GM19452 (cell line): ENCODE results near the gene CTF1.
A peak's percentile ranks its signal among the peaks of the same experiment; 100 is the strongest.
"Not testable (repeated sequence)": the region's sequence is repeated elsewhere in the genome, so short reads cannot be mapped to it uniquely, and the experiment has no call there.

Experiments used
- ATAC-seq: cut with Tn5 transposase; IDR thresholded peaks from one replicate; pipeline ENCODE4 v1.9.1; 2021; ENCODE audit not compliant: unreplicated experiment

Gene CTF1, protein sequence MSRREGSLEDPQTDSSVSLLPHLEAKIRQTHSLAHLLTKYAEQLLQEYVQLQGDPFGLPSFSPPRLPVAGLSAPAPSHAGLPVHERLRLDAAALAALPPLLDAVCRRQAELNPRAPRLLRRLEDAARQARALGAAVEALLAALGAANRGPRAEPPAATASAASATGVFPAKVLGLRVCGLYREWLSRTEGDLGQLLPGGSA

DNA sequence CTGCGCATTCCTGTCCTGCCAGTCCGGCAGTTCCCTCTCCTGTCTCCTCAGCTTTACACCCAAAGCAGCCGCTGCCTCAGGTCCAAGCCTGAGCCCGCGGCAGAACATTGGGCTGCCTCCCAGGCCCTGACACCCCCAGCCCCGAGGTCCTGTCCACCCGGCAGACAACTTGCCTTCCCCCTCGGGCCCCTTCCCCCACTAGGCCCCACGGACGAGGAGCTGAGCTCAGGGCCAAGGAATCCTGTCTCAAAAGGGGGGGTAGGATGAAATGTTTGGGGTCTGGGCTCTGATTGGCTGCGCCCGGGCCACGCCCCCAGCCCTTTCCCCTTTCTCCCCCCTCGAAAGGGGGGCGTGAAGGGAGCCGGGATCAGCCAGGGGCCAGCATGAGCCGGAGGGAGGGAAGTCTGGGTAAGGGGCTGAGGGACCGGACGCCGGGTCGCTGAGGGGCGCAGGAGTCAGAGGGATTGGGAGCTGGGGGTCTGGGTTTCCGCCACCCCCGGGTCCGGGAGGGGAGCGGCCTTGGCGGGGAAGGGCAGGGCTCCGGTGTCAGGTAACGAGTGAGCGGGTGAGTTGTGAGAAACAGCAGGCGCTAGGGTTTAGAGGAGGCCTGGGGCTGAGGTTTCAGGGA is at the start of gene CTF1:
Gene CTF1, plus strand, starts transcription at position 354 of the 628 bp plus-strand sequence. Its CDS starts 30 bp downstream, at position 384.
- no peak for ATAC-seq

DNA sequence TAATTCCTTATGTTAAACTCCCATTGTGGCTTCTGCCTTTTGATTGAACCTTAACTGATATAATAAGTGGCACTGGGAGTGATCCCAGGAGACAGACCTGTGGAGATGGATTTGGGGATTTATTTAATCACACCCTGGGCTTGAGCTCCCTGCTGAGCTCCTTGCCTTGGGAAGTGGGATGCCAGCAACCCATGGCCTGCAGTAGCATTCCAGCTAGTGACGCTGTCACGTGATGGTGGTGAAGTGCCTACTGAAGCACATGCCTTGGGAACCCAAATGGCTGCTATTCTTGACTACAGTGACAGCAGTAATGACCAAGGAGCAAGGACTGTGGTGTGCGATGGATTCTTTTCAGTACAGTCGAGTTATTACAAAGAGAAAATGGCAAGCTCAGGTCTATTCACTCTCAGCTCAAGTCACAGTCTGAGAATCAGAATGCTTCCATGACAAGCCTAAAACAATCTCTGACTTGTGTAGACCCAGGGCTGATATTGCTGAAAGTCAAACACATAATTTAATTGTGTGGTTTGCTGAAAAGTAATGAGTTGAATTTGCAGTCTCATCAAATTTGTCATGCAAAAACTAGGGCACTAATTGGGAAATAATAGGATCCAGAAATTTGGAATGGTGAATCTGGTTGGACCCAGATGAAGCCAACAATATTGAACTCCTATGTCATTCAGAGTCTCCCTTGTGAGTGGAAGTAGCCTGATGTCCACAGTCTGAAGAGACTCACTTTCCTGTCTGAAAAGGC is 49.6 kb upstream of the CTF1 start:
- no peak for ATAC-seq

DNA sequence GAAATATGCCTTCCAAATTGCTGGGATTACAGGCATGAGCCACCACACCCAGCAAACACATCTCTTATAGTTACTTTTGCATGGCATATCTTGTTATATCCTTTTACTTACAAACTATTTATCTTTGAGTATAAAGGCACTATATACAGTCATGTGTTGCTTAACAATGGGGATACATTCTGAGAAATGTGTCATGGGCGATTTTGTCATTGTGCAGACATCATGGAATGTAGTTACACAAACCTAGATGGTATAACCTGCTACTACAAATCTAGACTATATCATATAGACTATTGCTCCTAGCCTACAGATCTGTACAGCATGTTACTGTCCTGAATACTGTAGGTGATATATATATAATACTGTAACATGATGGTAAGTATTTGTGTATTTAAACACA is 46.2 kb upstream of the CTF1 start:
- no peak for ATAC-seq

DNA sequence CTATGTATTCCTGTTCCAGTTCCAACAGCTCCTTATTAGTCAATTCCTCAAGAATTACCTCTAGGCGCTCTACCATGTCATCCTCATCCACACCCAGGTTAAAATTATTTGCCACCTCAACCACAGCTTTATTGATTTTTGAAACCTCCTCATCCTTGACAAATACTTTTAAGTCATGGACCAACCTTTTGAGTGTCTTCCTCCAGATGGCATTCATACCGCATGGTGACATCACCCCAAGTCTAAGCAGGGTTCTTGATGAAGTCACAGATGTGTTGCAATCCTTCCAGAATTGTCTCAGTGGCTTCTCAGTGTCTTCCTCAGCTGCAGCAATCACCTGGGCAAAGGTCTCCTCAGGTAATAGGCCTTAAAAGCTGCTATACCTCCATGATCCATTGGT is 42.7 kb upstream of the CTF1 start:
- no peak for ATAC-seq

DNA sequence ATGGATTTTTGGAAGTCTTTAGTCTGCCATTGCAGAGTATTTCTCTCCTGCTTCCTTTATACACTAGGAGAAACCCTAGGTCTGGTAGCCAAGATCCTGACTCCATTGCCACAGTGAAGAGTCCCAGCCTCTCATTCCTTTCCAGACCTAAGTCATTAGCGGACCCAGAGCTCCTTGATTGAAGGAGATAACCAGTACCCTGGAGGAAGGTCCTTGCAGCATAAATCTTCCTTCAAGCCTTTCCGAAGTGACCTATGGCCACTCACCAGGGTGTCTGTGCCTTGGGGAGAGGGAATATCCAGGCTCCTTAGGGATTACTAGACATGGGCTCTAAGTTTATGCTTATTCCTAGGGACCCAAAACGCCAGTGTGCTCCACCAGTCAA is 38.3 kb upstream of the CTF1 start:
- ATAC-seq, result no peak

DNA sequence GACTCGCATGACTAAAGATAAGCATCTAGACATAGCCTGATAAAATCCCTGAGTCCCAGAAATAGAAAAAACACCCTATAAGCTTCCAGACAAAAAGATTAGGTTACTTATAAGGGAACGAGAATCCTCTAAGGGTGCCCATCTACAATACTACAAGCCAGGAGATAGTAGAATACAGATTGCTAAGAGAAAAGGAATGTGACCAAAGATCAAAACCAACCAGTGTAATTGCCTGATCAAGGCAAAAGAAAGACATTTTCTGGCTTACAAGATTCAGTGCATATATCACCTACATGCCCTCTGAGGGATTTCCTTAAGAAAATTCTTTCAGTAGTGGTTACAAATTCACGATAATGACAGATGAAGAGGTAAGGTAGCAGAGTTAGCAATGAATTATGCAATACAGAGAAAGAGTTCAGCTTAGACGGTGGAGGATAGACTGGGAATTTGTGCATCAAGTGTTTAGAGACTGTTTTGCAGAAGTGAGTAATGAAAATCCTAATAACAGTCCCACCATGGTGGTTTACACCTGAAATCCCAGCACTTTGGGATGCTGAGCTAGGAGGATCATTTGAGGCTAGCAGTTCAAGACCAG is 37.5 kb upstream of the CTF1 start:
- ATAC-seq, result no peak

DNA sequence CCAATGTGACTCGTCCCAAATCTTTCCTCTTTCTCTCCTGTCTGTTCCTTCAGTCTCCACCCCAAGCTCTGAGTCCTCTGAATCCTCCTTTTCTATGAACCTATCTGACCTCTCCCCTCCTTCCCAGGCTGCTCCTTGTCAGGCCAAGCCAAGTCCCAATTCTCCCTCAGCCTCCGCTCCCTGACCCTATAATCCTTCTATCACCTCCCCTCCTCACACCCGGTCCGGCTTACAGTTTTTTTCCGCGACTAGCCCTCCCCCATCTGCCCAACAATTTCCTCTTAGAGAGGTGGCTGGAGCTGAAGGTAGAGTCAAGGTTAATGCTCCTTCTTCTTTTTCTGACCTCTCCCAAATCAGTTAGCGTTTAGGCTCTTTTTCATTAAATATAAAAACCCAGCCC is 35.7 kb upstream of the CTF1 start:
- not testable (repeated sequence) for ATAC-seq

DNA sequence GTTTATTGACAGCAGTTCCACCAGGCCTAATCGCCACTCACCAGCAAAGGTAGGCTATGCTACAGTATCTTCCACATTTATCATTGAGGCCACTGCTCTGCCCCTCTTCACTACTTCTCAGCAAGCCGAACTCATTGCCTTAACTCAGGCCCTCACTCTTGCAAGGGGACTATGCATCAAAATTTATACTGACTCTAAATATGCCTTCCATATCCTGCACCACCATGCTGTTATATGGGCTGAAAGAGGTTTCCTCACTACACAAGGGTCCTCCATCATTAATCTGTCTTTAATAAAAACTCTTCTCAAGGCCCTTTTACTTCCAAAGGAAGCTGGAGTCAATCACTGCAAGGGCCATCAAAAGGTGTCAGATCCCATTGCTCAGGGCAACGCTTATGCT is 33.2 kb upstream of the CTF1 start:
- ATAC-seq, result not testable (repeated sequence)

DNA sequence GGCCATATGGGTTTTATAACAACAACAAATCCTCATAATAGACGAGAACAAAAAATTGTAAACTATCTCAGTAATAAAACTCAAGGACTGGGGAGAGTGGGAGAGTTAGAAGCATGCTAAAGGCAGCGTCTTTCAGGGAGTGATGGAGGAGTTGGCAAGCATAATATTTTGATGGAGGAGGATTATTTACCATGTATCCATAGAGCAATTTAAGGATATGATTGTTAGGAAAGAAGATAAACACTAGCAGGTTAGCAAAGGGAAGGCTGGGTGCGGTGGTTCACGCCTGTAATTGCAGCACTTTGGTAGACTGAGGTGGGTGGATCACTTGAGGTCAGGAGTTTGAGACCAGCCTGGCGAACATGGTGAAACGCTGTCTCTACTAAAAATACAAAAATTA is 30.4 kb upstream of the CTF1 start:
- ATAC-seq, result no peak

DNA sequence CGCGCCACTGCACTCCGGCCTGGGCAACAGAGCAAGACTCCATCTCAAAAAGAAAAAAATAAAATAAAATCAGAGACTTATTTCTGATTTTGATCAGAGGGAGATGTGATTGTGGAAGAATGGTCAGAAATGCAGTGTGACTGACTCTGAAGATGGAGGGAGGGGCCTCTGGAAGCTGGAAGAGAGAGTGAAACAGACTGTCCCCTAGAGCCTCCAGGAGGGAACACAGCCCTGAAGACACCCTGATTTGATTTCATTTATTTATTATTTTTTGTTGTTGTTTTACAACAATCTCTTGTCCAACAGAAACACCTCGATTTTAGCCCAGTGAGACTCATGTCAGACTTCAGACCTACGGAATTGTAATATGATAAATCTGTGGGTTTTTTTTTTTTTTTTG is 28.7 kb upstream of the CTF1 start:
- no peak for ATAC-seq

DNA sequence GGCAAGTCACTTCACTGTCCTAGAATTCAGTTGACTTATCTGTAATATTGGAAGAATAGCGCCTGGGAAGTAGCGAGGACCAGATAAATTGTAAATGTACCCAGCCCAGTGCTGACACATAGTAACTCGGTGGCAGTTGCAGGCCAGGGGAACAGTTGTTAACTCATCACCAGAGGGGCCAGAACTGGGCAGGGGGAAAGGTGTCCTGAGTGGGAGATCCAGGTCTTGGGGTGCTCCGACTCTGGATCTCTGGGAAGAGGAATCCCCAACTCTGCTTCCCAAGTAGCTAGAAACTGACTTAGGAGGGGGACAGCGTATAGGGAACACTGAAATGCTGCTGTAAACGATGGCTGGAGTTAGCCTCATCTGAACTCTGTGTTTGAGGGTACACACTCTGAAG is 25.5 kb upstream of the CTF1 start:
- ATAC-seq, result no peak

DNA sequence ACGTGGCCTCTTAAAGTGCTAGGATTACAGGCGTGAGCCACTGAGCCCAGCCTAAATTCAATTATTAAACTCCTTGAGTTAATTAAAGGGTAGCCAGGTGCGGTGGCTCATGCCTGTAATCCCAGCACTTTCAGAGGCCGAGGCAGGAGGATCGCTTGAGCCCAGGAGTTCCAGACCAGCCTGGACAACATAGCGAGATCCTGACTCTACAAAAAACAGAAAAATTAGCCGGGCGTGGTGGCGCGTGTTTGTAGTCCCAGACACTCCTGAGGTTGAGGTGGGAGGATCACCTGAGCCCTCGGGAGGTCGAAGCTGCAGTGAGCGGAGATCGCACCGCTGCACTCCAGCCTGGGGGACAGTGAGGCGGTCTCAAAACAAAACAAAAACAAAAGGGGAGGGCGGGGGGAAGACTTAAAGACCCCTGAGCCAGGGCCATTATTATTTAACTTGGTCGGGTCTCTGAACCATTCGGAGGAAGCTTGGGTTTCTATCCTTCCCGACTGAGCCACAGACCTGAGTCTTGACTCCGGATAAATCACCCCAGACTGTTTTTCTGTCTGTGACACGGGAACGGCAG is 22.1 kb upstream of the CTF1 start:
- no peak for ATAC-seq

DNA sequence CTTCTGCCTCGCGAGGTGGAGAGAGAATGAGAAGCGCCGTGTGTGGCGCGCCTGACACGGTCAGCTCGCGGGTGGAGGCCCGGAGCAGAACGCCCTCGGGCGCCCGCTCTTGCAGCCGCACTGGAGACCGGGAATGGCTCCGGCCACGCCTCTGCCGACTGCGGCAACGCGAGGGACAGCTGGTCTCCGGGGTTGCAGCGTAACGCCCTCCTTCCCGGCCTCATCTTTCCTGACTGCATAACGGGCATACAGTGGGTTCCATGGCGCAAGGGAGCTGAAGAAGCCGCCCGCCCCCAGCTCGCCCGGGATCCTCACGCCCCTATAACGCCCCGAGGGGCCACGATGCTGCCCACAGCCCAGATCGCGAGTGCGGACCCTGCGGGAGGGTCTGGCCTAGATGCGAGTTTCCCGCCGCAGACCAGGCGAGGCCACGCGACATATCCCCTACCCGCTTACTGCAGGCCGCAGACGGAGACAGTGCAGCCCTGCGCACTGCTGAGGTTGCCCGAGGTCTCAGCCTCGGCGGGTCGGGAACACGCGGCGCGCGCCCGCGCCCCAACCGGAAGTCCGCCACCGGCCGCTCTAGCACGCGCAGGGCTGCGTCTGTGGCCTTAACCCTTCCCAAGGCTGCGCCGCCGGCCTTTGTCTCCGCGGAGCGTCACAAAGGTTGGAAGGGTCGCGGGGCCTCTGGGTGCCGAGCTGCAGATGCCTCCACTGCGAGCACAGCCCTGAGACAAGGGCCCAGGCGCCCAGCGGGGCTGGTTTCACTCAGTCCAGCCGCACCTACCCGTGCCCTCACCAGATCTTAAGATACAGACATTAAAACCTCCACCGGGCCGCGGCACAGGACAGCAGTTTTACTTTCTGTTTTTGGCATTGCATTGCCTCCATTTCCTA is 21.3 kb upstream of the CTF1 start:
- peak; percentile 78 for ATAC-seq

DNA sequence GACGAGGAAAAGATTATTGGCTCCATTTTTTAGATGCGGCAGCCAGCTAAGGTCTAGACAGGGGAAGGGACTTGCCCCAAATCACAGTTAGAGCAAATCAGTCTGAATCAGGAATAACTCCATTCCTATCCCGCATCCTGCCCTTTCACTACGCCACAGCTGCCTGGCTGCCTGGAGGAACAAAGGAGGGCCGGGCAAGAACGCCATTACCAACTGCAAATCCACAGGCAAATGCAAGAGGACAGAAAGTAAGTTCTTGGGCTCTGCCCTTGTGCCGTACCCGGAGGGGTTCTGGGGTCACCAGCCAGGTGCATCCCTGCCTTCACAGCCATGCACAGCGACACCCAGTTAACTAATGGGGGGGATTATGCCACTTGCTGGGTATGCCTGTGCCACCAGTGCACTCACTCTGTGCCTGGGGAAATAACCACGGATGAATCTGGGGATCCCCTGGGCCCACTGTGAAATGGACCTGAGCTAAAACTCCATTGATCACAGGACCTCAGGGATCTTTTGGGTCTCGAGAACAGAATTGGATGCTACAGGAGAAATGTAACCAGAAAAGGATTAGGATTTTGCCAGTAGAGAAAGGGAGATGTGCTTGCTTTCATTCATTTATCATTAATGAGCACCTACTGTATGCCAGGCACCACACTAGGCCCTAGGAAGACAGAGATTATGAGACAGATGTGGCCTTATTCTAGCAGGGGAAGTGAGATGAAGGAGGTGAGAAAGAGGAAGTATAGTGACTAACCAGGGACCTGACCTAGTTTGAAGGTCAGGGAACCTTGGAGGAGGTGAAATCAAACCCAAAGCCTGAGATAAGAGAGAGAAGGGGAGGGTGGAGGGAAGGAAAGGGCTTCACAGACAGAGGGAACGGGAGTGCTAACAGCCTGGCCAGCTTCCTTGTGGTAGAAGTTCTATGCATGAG is 20.3 kb upstream of the CTF1 start:
- no peak for ATAC-seq

DNA sequence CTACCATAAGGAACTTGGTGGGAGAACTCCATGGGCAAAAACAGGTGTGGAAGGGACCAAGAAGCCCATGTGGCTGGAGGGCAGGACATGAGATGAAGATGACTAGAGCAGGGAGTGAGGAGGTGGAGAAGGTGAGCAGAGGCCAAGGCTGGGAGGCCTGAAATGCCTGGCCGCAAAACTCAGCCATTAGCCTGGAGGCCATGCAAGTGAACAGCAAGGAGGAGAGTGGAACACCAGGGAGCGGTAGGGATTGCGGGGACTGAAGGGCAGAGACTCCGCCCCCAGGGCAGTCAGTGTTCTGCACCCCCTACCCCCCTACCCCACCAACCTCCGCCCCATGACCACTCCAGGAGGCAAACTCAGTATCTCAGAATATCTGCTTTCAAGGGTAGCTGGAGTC is 19.5 kb upstream of the CTF1 start:
- ATAC-seq, result no peak

DNA sequence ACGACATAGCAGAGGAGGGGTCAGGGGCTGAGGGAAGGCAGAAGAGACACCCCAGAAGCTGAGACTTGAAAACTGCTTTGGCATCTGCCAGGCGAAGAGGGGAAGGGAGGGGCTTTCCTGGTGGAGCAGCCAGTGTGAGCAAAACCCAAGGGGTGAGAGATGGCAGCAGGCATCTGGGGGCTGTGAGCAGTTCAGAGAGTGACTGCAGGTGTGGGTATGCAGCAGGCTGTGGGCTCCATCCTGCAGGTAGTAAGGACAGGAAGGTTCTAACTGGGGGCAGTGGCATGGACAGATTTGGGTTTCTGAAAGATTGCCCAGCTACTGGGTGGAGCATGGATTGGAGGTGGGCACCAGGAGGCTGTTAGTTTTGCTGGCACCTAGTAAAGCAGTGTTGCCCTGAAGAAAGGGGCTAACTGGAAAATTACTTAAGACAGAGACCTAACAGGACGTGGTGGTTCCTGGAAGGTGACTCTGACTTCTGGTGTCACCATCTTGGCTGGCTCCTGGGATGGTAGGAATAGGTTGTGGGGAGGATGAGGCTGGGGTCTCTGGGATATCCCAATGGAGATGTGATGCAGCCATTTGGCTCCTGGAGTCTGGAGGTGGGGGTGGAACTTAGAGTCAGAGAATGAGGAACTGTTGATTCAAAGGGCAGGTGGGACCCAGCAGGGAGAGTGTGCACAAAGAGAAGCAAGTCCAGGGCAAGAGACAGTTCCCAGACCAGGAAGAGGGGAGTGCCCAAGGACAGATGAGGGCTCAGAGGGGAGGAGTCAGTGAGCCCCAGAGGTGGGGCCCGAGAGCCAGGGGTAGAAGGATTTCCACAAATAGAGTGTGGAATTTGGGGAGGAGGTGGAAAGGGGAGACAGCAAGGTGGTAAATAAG is 13.7 kb upstream of the CTF1 start:
- ATAC-seq, result no peak

DNA sequence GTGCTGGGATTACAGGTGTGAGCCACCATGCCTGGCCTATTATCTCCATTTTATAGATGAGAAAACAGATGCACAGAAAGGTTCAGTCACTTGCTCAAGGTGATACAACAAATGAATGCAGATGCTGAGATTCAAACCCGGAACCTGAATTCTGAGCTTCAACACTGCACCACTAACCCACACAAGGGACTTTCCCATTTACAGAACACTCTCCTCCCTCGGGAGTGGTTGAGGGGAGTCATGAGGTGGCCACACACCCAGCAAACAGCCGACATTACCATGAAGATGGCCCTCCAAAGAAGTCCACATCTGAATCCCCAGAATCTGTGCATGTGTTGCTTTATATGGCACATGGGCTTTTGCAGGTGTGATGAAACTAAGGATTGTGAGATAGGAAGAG is 11.7 kb upstream of the CTF1 start:
- ATAC-seq, result no peak

DNA sequence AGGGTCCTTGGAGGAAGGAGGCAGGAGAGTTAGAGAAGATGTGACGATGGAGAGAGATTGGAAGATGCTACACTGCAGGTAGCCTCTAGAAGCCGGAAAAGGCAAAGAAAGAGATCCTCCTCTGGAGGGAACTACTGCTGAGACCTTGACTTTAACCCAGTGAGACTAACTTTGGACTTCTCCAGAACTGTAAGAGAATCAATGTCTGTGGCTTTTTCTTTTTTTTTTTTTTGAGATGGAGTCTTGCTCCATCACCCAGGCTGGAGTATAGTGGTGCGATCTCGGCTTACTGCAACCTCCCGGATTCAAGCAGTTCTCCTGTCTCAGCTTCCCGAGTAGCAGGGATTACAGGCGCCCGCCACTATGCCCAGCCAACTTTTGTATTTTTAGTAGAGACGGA is 11.2 kb upstream of the CTF1 start:
- ATAC-seq, result no peak

DNA sequence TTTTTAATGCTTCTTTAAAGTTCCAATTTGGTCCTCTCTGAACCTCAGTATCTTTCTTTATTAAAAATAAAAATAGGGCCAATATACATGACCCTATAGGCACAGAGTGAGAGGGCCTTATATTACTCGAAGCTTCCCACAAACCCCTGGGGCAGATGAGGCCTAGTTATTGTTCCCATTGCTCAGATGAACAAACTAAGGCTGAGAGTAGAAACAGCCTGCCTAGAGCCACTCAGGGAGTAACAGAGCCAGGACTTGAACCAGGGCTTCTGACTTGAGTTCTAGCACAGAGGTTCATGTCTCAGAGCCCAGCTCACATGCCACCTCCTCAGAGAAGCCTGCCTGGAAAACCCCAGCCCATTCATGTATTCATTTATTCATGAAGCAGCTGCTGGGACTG is 10.3 kb upstream of the CTF1 start:
- no peak for ATAC-seq
